Hypothalamus (tissue), 51 donors: Measurements from ENCODE around the gene PITPNC1.
"Not testable (repeated sequence)": the region's sequence is repeated elsewhere in the genome, so short reads cannot be mapped to it uniquely, and the experiment has no call there.

Experiments
- DNase-seq, 51 donors: peaks; one replicate each; lab custom pipeline; 2025; lab: John Stamatoyannopoulos, UW

The PITPNC1 gene

GRCh38 chr17:67636834-67637520 is 259.9 kb downstream of the PITPNC1 start:
- peak in 5 of 51 donors; percentile 8 to 47 (median 20) for DNase-seq

GRCh38 chr17:67637901-67638641 is 261.0 kb downstream of the PITPNC1 start:
- DNase-seq, result no peak

- DNase-seq, result no peak
Observed at GRCh38 chr17:67638871-67639270, 261.8 kb downstream of the PITPNC1 start.

- DNase-seq, result no peak
Observed at GRCh38 chr17:67639555-67639954, 262.5 kb downstream of the PITPNC1 start.

GRCh38 chr17:67639979-67640378 is 262.9 kb downstream of the PITPNC1 start:
- no peak for DNase-seq

GRCh38 chr17:67642488-67642887 is 265.4 kb downstream of the PITPNC1 start:
- DNase-seq, result peak in 6 of 51 donors; percentile 11 to 39 (median 23)

GRCh38 chr17:67644061-67644460 is 267.0 kb downstream of the PITPNC1 start:
- no peak for DNase-seq

GRCh38 chr17:67645195-67645594 is 268.1 kb downstream of the PITPNC1 start:
- DNase-seq, result not testable (repeated sequence)

- no peak for DNase-seq
Observed at GRCh38 chr17:67646472-67646871, 269.4 kb downstream of the PITPNC1 start.

GRCh38 chr17:67647482-67647881 is 270.4 kb downstream of the PITPNC1 start:
- DNase-seq, result no peak

GRCh38 chr17:67648032-67648905 is 271.2 kb downstream of the PITPNC1 start:
- peak in 1 of 51 donors; percentile 13 for DNase-seq

- DNase-seq, result not testable (repeated sequence)
Observed at GRCh38 chr17:67648906-67649295, 271.8 kb downstream of the PITPNC1 start.

- no peak for DNase-seq
Observed at GRCh38 chr17:67649891-67650290, 272.8 kb downstream of the PITPNC1 start.

- not testable (repeated sequence) for DNase-seq
Observed at GRCh38 chr17:67651218-67651579, 274.1 kb downstream of the PITPNC1 start.

GRCh38 chr17:67652433-67652832 is 275.4 kb downstream of the PITPNC1 start:
- no peak for DNase-seq

- no peak for DNase-seq
Observed at GRCh38 chr17:67655478-67656148, 278.5 kb downstream of the PITPNC1 start.

- no peak for DNase-seq
Observed at GRCh38 chr17:67656494-67657203, 279.6 kb downstream of the PITPNC1 start.

- DNase-seq, result no peak
Observed at GRCh38 chr17:67657596-67657995, 280.5 kb downstream of the PITPNC1 start.

- no peak for DNase-seq
Observed at GRCh38 chr17:67658265-67658664, 281.2 kb downstream of the PITPNC1 start.

GRCh38 chr17:67659028-67659427 is 281.9 kb downstream of the PITPNC1 start:
- DNase-seq, result no peak
